ENCODE results near the gene FBXL16.

Gene FBXL16

GRCh38 chr16:740764-741505 lies 35.3 kb upstream of the FBXL16 start, which contains the start of gene CIAO3:
CIAO3 (minus strand) TSS chr16:740997; CDS start chr16:740985, 12 bp downstream.
- DNase-seq (ENCODE audit: low read depth), result peak; percentile 56
- H3K4me3 ChIP-seq (ENCODE audit: control insufficient read depth, low read depth, low read length), result peak within 1 kb of the TSS; percentile 66
- peak; percentile 63 for TF ChIP-seq CTCF (IDR thresholded peaks at IDR 0.05; ENCODE audit: control insufficient read depth, insufficient read depth, low read depth, low read length, missing control alignments)

GRCh38 chr16:740459-740763 lies 34.8 kb upstream of the FBXL16 start:
- TF ChIP-seq CTCF (IDR thresholded peaks at IDR 0.05; ENCODE audit: control insufficient read depth, insufficient read depth, low read depth, low read length, missing control alignments), result no peak
- peak overlapping the region; percentile 66 for H3K4me3 ChIP-seq (ENCODE audit: control insufficient read depth, low read depth, low read length)
- DNase-seq (ENCODE audit: low read depth), result no peak

- H3K4me3 ChIP-seq (ENCODE audit: control insufficient read depth, low read depth, low read length), result peak overlapping the region; percentile 66
- no peak for DNase-seq (ENCODE audit: low read depth)
- no peak for TF ChIP-seq CTCF (IDR thresholded peaks at IDR 0.05; ENCODE audit: control insufficient read depth, insufficient read depth, low read depth, low read length, missing control alignments)
These were observed 34.2 kb upstream of the FBXL16 start for GRCh38 chr16:739560-740458.

GRCh38 chr16:736936-737481 lies 31.4 kb upstream of the FBXL16 start:
- TF ChIP-seq CTCF (IDR thresholded peaks at IDR 0.05; ENCODE audit: control insufficient read depth, insufficient read depth, low read depth, low read length, missing control alignments), result no peak
- no peak for DNase-seq (ENCODE audit: low read depth)
- no peak overlapping the region for H3K4me3 ChIP-seq (ENCODE audit: control insufficient read depth, low read depth, low read length)

GRCh38 chr16:735982-736453 lies 30.4 kb upstream of the FBXL16 start:
- TF ChIP-seq CTCF (IDR thresholded peaks at IDR 0.05; ENCODE audit: control insufficient read depth, insufficient read depth, low read depth, low read length, missing control alignments), result no peak
- DNase-seq (ENCODE audit: low read depth), result no peak
- no peak overlapping the region for H3K4me3 ChIP-seq (ENCODE audit: control insufficient read depth, low read depth, low read length)

GRCh38 chr16:734981-735881 lies 29.6 kb upstream of the FBXL16 start:
- H3K4me3 ChIP-seq (ENCODE audit: control insufficient read depth, low read depth, low read length), result no peak overlapping the region
- no peak for DNase-seq (ENCODE audit: low read depth)
- no peak for TF ChIP-seq CTCF (IDR thresholded peaks at IDR 0.05; ENCODE audit: control insufficient read depth, insufficient read depth, low read depth, low read length, missing control alignments)

Measured in AG09309 (cell line).